ENCODE data around the gene RPS26. TPM values are rescaled to one million over a fixed set of nuclear protein-coding genes. Genes with fewer than 3 reads are reported as not detected.

RPS26 gene
- total and polyA plus RNA-seq, 5 experiments from 2014 or later: 56.1 to 1,060 (median 743) TPM

GRCh38 chr12:56004211-56004610, 37.5 kb upstream of the RPS26 start:
- DNase-seq (no peak), ATAC-seq (no peak)
- Mint-ChIP-seq H3K4me3 (peak overlapping the region in 2 of 10 donors; percentile 45 to 66), H3K36me3 (no peaks in the 10 kb centered on the region), H3K9me3 (no peaks in the 10 kb centered on the region), H3K27me3 (peaks cover 0 to 5% (median 0%) of the 10 kb centered on the region in 5 donors), H3K4me1 (peaks cover 16 to 34% (median 28%) of the 10 kb centered on the region in 4 donors), H3K27ac (peak overlapping the region in 4 of 10 donors; percentile 8 to 61 (median 32))
- POLR2A ChIA-PET: no interaction called here

GRCh38 chr12:56007564-56008559, 33.9 kb upstream of the RPS26 start:
- ATAC-seq (peak; percentile 83 to 87), DNase-seq (peak; percentile 35 to 84 (median 65))
- H3K9me3 Mint-ChIP-seq: no peaks in the 10 kb centered on the region
- H3K36me3 Mint-ChIP-seq: peaks cover 0 to 11% (median 4%) of the 10 kb centered on the region in 3 donors
- peak overlapping the region; percentile 82 to 94 (median 88) for H3K27ac Mint-ChIP-seq
- POLR2A ChIA-PET: interaction anchor here (0.6 to 2.1 kb wide), 11 partner anchors 11 to 1014 kb away, joined by 3 to 19 read pairs (median 5); partner anchors contain the start of genes PA2G4 and RAB5B
- H3K4me1 Mint-ChIP-seq: peaks cover 13 to 30% (median 25%) of the 10 kb centered on the region in 4 donors
- no peaks in the 10 kb centered on the region for H3K27me3 Mint-ChIP-seq
- peak overlapping the region; percentile 75 to 92 (median 90) for H3K4me3 Mint-ChIP-seq

- Mint-ChIP-seq H3K27ac (peak overlapping the region in 2 of 10 donors; percentile 3 to 21), H3K27me3 (peaks cover 0 to 1% (median 0%) of the 10 kb centered on the region in 5 donors), H3K4me3 (peak overlapping the region in 3 of 10 donors; percentile 21 to 65 (median 35)), H3K36me3 (peaks cover 0 to 15% (median 6%) of the 10 kb centered on the region in 3 donors), H3K9me3 (no peaks in the 10 kb centered on the region), H3K4me1 (peaks cover 12 to 28% (median 24%) of the 10 kb centered on the region in 4 donors)
- DNase-seq: no peak
- no peak for ATAC-seq
- POLR2A ChIA-PET: interaction anchor here (0.9 kb wide), 1 partner anchor 37 kb away, joined by 3 read pairs; the partner anchor contains the start of gene RAB5B
These were observed 31.6 kb upstream of the RPS26 start for GRCh38 chr12:56010111-56010570.

DNA sequence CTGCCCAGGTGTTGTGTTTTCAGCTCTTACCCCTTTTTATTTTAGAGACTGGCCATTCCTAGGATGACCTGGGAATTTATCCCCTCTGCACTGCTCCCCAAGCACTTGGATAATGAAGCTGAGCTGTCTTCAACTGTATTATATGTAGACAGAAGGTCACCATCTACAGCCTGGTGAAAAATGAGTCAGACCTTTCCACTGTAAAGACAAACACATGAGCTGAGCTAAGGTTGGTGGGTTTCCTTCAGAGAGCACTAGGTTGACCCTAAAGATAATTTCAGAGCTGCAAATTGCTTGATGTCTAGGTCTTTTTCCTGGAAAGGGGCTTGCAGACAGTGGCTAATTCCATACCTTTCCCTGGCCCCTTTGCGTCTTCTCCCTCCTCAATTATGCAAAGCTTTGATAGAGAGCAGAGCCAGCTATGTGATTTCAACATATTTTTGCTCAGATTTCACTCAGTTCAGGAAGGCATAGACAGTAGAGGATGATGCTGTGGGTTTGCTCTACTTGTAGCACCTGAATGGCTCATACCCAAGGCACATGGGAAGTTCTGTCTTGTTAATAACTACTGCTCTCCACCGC, 30.1 kb upstream of the RPS26 start:
- Mint-ChIP-seq H3K36me3 (peaks cover 0 to 15% (median 6%) of the 10 kb centered on the region in 3 donors), H3K4me3 (no peak overlapping the region), H3K4me1 (peaks cover 10 to 19% (median 16%) of the 10 kb centered on the region in 4 donors), H3K27me3 (peaks cover 0 to 1% (median 0%) of the 10 kb centered on the region in 5 donors), H3K9me3 (no peaks in the 10 kb centered on the region), H3K27ac (no peak overlapping the region)
- POLR2A ChIA-PET: interaction anchor here (1.1 kb wide), 1 partner anchor 38 kb away, joined by 4 read pairs; the partner anchor contains the start of gene RAB5B
- DNase-seq: no peak
- ATAC-seq: no peak

DNA sequence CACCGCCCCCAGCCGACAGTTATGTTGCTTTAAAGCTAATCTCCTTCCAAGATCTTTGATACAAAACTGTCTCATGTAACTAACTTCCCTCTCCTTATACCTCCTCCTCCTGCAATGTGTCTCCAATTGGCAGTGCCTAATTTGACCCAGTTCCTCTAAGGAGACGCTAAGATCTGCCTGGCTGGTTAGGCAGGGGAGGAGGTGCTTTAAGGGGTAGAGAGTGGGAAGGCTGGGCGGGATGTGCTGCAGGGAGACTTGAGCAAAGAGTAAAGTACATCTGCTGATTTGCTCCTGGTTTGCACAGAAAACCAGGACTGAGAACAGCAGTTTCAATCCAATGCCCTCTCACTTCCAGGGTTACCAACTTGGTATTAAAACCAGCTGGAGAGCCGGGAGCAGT, 28.2 kb upstream of the RPS26 start:
- no peak for DNase-seq
- Mint-ChIP-seq H3K4me3 (no peak overlapping the region), H3K36me3 (peaks cover 0 to 21% (median 6%) of the 10 kb centered on the region in 3 donors), H3K9me3 (no peaks in the 10 kb centered on the region), H3K27ac (peak overlapping the region in 1 of 10 donors; percentile 35), H3K27me3 (peaks cover 0 to 1% (median 0%) of the 10 kb centered on the region in 5 donors), H3K4me1 (peaks cover 3 to 7% (median 4%) of the 10 kb centered on the region in 4 donors)
- POLR2A ChIA-PET: interaction anchor here (0.6 kb wide), 2 partner anchors 86 to 87 kb away, joined by 3 to 4 read pairs; no protein-coding TSS in a partner anchor
- ATAC-seq: no peak

- peaks cover 0 to 1% (median 0%) of the 10 kb centered on the region in 5 donors for H3K27me3 Mint-ChIP-seq
- peaks cover 0 to 23% (median 6%) of the 10 kb centered on the region in 3 donors for H3K36me3 Mint-ChIP-seq
- peaks cover 0 to 2% (median under 1%) of the 10 kb centered on the region in 4 donors for H3K4me1 Mint-ChIP-seq
- POLR2A ChIA-PET: interaction anchor here (0.6 kb wide), 4 partner anchors 30 to 676 kb away, joined by 3 to 4 read pairs (median 4); no protein-coding TSS in a partner anchor
- ATAC-seq (no peak), DNase-seq (no peak)
- H3K4me3 Mint-ChIP-seq: no peak overlapping the region
- no peaks in the 10 kb centered on the region for H3K9me3 Mint-ChIP-seq
- peak overlapping the region in 1 of 10 donors; percentile 17 for H3K27ac Mint-ChIP-seq
These were observed 27.5 kb upstream of the RPS26 start for GRCh38 chr12:56014205-56014604.

GRCh38 chr12:56017181-56017580, 24.5 kb upstream of the RPS26 start:
- Mint-ChIP-seq H3K27ac (no peak overlapping the region), H3K27me3 (peaks cover 0 to 1% (median 0%) of the 10 kb centered on the region in 5 donors)

DNA sequence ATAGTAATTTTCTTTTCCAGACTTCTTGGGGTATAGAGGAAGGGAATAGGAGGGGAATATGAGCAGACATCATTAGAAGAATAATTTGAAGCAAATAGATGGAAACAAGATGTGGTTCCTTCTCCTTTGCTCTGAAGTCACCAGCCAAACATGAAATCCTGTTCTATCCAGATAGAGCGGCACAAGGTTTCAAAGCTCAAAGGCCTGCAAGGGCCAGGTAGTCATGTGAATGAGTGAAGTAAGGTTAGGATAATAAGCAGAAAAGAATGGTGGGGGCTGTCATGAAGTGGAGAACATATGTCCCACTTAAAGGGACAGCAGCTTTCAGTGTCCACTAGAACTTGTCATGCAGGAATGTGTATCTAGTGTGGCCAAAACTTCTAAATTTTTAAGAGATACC, 23.4 kb upstream of the RPS26 start:
- Mint-ChIP-seq H3K4me3 (no peak overlapping the region), H3K27ac (peak overlapping the region in 2 of 10 donors; percentile 34 to 53), H3K9me3 (no peaks in the 10 kb centered on the region), H3K4me1 (peaks cover 13 to 28% (median 20%) of the 10 kb centered on the region in 4 donors), H3K27me3 (peaks cover 0 to under 1% (median 0%) of the 10 kb centered on the region in 5 donors), H3K36me3 (peaks cover 0 to 12% (median 2%) of the 10 kb centered on the region in 3 donors)
- POLR2A ChIA-PET: no interaction called here
- no peak for DNase-seq
- no peak for ATAC-seq

More at GRCh38 chr12:56017181-56017580, 24.5 kb upstream of the RPS26 start:
- DNase-seq (no peak), ATAC-seq (no peak)
- Mint-ChIP-seq H3K4me1 (peaks cover 13 to 22% (median 17%) of the 10 kb centered on the region in 4 donors), H3K4me3 (no peak overlapping the region), H3K36me3 (peaks cover 0 to 15% (median 2%) of the 10 kb centered on the region in 3 donors), H3K9me3 (no peaks in the 10 kb centered on the region)
- POLR2A ChIA-PET: interaction anchor here (0.6 kb wide), 1 partner anchor 553 kb away, joined by 4 read pairs; no protein-coding TSS in a partner anchor

DNA sequence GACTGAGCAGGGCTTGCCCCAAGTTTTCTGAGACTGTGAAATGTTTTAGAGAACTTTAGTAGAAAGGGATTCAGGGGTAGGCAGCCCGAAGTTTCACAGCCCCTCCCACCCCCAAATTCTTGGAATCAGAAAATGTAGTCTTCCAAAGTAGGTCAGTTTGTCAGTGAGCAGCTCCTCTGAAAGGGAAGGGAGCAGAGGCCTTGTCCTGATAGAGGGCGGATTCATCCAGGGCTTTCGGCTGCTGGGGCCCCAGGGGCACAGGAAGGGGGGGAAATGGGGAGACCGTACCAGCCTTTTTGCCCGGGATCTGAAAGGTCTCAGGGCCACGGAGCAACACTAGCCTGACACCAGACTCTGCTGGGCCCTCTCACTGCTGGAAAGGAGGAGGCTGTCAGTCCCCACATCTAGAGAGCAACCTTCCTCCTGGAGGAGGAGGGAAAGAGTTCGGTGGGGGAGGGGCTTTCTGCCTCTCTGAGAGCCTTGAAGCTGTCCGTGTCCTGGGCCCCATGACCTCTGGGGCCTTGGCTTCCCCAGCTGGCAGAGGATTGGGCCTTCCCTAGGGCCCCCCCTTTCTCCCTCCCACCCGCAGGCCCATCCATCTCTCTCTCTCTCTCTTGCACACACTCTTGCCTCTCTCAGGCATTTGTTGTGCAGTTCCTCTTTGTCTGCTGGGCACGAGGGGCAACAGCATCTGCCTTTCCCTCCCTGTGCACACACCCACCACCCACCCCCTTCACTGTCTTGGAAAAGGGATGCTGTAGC, 21.1 kb upstream of the RPS26 start, which contains the start of gene IKZF4:
Gene IKZF4, plus strand, starts transcription at position 621 of the 762 bp plus-strand sequence. CDS start 451 bp downstream, outside the sequence.
- Mint-ChIP-seq H3K27ac (peak within 1 kb of the TSS; percentile 70 to 98 (median 91)), H3K9me3 (no peaks in the 10 kb centered on the region), H3K4me1 (peaks cover 13 to 28% (median 21%) of the 10 kb centered on the region in 4 donors), H3K4me3 (peak within 1 kb of the TSS; percentile 79 to 96 (median 86)), H3K36me3 (peaks cover 0 to 11% (median 0%) of the 10 kb centered on the region in 3 donors), H3K27me3 (no peaks in the 10 kb centered on the region)
- ATAC-seq (peak; percentile 36 to 37), DNase-seq (no peak)
- POLR2A ChIA-PET: interaction anchor here (0.6 to 1.2 kb wide), 3 partner anchors 47 to 80 kb away, joined by 3 to 5 read pairs (median 3); partner anchors contain the start of gene RAB5B

- Mint-ChIP-seq H3K27me3 (no peaks in the 10 kb centered on the region), H3K4me3 (peak overlapping the region; percentile 79 to 96 (median 86)), H3K36me3 (peaks cover 0 to 15% (median 0%) of the 10 kb centered on the region in 3 donors), H3K27ac (peak overlapping the region in 9 of 10 donors; percentile 40 to 98 (median 86)), H3K4me1 (peaks cover 13 to 28% (median 21%) of the 10 kb centered on the region in 4 donors), H3K9me3 (no peaks in the 10 kb centered on the region)
- POLR2A ChIA-PET: interaction anchor here (0.6 to 1.4 kb wide), 5 partner anchors 24 to 347 kb away, joined by 3 to 5 read pairs (median 3); partner anchors contain the start of genes RAB5B and RPL41
- peak in 1 of 2 donors; percentile 37 for ATAC-seq
- no peak for DNase-seq
These were observed 19.7 kb upstream of the RPS26 start for GRCh38 chr12:56021889-56022497.
